Measurements from ENCODE around the gene PKN2.

- TF ChIP-seq CTCF (IDR thresholded peaks at IDR 0.05; ENCODE audit: borderline replicate concordance, extremely low read depth, low read length, poor library complexity, severe bottlenecking) (no peak), EZH2 (IDR thresholded peaks at IDR 0.05; ENCODE audit: borderline replicate concordance, low read depth, low read length, severe bottlenecking) (no peak)
Measured at GRCh38 chr1:88649932-88650331, 34.1 kb upstream of the PKN2 start.

Measured in DND-41 (cell line).